ENCODE results near the gene SMYD1. TPM values are rescaled to one million over a fixed set of nuclear protein-coding genes. Genes with fewer than 3 reads are reported as not detected.

Gene SMYD1
- polyA plus RNA-seq, 4 donors = 0.34 to 1.6 (median 0.84) TPM; not detected in 1

DNA sequence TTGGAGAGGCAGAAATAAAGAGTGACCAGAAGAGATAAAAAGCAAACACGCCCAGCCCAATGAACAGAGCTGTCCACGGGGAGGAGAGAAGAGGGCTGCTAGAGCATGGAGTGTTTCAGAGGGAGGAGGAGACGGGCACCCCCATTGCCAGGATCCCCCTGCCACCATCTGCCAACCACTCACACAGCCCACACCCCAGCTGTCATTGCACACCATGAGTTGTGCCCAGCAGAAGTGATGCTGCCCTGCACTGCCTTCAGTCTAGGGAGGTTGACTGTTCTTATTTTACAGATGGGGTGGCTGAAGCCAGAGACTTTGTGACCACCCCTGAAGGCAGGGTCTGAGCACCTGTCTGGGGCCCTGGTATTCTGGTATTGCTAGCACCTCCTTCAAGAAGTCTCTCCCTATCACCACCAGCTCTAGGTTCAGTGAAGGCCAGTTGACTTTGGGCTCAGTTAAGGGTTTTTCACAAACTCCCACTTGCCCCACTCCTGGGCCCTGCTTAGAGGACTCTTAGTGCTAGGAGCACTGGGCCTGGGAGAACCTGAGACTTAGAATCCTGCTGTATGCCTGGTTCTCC, 57.8 kb downstream of the SMYD1 start:
- peaks cover 0 to 34% (median 10%) of the 10 kb centered on the region in 3 donors for H3K36me3 ChIP-seq (ENCODE audit: control insufficient read depth in 3 of 3, insufficient read depth in 2 of 3, low read depth in 1 of 3, low read length in 3 of 3)
- H3K4me3 ChIP-seq (ENCODE audit: low read depth in 1 of 3, low read length in 3 of 3) = peak overlapping the region in 2 of 3 donors; percentile 75 to 77
- H3K4me1 ChIP-seq (ENCODE audit: control insufficient read depth in 3 of 3, insufficient read depth in 2 of 3, low read depth in 1 of 3, low read length in 2 of 3) = peaks cover 0 to 22% (median 12%) of the 10 kb centered on the region in 3 donors
- no peak for FAIRE-seq
- no peaks in the 10 kb centered on the region for H3K9me3 ChIP-seq (ENCODE audit: control insufficient read depth in 2 of 2, insufficient read depth in 1 of 2, low read depth in 1 of 2, low read length in 1 of 2)
- peak in 1 of 2 donors; percentile 25 for DNase-seq
- H3K27me3 ChIP-seq (ENCODE audit: control insufficient read depth in 3 of 3, insufficient read depth in 3 of 3, low read length in 3 of 3) = peaks cover 0 to 2% (median 0%) of the 10 kb centered on the region in 3 donors
- WGBS, 3 donors = 40 to 73% (median 66%) methylated on average over 3 of the region's 3 CpGs
- peak overlapping the region; percentile 11 to 90 (median 47) for H3K27ac ChIP-seq (ENCODE audit: low read depth in 1 of 3, low read length in 2 of 3)

DNA sequence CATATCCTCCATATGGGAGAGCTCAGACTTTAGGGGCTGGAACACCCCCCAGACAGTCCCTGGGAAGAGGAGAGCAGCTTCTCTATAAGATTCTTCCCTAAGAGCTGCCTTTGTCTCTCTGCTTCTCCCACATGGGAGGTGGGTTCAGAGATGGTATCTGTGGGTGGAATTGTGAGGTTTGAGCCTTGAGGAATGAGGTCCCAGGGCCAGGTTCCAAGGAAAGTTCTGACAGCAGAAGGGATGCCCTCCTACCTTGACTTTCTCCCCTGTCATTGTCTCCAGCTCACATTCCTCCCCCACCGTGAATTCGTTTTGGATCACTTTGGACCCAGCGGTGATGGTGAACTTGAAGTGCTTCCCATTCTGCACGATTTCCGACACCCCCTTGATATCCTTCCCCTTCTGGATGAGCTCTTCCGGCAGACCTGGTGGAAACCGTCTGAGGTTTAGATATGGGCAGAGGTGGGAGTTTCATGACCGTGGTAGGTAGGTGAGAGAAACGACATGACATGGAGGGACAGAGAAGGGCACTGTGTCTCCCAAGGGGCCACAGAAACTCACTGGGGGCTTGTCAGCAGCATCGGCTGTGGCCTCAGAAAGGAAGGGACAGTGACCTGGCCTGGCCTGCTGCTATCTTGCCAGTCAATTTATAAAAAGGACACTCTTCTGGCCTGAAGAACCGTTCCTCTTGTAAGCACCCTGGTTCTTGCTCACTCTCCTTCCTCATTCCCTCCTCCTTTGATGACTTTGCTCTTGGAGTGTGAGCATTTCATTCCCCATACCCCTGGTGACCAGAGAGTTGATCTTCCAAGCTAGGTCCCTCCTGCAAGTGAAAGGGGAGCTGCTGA, 58.5 kb downstream of the SMYD1 start:
- WGBS, 3 donors = 74 to 86% (median 80%) methylated on average over 11 of the region's 11 CpGs
- H3K27ac ChIP-seq (ENCODE audit: low read depth in 1 of 3, low read length in 2 of 3) = peak overlapping the region; percentile 49 to 90 (median 86)
- DNase-seq (peak in 1 of 2 donors; percentile 10), FAIRE-seq (no peak)
- peaks cover 0 to 1% (median 0%) of the 10 kb centered on the region in 3 donors for H3K27me3 ChIP-seq (ENCODE audit: control insufficient read depth in 3 of 3, insufficient read depth in 3 of 3, low read length in 3 of 3)
- peaks cover 0 to 34% (median 10%) of the 10 kb centered on the region in 3 donors for H3K36me3 ChIP-seq (ENCODE audit: control insufficient read depth in 3 of 3, insufficient read depth in 2 of 3, low read depth in 1 of 3, low read length in 3 of 3)
- peaks cover 0 to 29% (median 14%) of the 10 kb centered on the region in 3 donors for H3K4me1 ChIP-seq (ENCODE audit: control insufficient read depth in 3 of 3, insufficient read depth in 2 of 3, low read depth in 1 of 3, low read length in 2 of 3)
- peak overlapping the region in 2 of 3 donors; percentile 75 to 77 for H3K4me3 ChIP-seq (ENCODE audit: low read depth in 1 of 3, low read length in 3 of 3)
- no peaks in the 10 kb centered on the region for H3K9me3 ChIP-seq (ENCODE audit: control insufficient read depth in 2 of 2, insufficient read depth in 1 of 2, low read depth in 1 of 2, low read length in 1 of 2)

DNA sequence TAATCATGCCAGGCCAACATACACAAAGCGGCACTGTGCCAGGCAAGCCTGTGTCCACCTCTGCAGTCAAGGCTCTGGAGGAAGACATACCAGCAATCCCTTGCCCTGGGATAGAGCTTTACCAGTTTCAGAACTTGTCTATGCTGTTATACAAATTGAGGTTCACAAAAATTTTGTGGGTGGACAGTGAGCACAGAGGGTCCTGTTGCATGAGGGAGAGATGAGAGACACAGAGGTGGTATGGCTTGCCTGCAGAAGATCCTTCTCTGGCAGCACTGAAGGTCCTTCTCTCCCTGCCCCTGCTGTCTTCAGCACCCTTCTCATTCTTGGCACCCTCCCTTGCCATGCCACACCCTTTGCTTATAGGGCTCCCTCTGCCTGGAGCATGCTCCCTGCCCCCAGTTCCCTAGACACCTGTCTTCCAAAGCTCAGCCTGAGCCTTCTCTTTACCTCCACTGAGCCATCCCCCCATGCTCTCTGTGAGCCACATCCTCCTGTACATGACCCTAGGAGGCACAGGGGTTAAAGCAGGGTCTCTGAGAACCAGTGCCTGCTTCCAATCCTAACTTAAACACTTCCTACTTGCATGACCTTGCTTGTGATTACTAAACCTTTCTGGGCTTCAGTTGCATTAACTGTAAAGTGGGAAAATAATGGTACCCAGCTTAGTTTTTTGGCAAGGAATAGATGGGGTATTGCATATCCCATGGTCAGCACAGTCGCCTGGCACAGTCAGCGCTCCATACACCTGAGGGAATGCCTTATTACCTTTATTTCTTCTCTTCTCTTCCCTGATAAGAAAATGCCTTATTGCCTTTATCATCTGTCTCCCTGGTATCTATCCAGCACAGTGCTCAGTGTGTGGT, 59.4 kb downstream of the SMYD1 start:
- peaks cover 0 to 34% (median 10%) of the 10 kb centered on the region in 3 donors for H3K36me3 ChIP-seq (ENCODE audit: control insufficient read depth in 3 of 3, insufficient read depth in 2 of 3, low read depth in 1 of 3, low read length in 3 of 3)
- H3K27me3 ChIP-seq (ENCODE audit: control insufficient read depth in 3 of 3, insufficient read depth in 3 of 3, low read length in 3 of 3) = no peaks in the 10 kb centered on the region
- no peaks in the 10 kb centered on the region for H3K9me3 ChIP-seq (ENCODE audit: control insufficient read depth in 2 of 2, insufficient read depth in 1 of 2, low read depth in 1 of 2, low read length in 1 of 2)
- H3K27ac ChIP-seq (ENCODE audit: low read depth in 1 of 3, low read length in 2 of 3) = peak overlapping the region; percentile 86 to 91 (median 90)
- FAIRE-seq (no peak), DNase-seq (peak; percentile 37 to 63)
- WGBS, 3 donors = 28 to 78% (median 52%) methylated on average over 3 of the region's 3 CpGs
- H3K4me3 ChIP-seq (ENCODE audit: low read depth in 1 of 3, low read length in 3 of 3) = peak overlapping the region; percentile 13 to 77 (median 75)
- peaks cover 0 to 36% (median 14%) of the 10 kb centered on the region in 3 donors for H3K4me1 ChIP-seq (ENCODE audit: control insufficient read depth in 3 of 3, insufficient read depth in 2 of 3, low read depth in 1 of 3, low read length in 2 of 3)

DNA sequence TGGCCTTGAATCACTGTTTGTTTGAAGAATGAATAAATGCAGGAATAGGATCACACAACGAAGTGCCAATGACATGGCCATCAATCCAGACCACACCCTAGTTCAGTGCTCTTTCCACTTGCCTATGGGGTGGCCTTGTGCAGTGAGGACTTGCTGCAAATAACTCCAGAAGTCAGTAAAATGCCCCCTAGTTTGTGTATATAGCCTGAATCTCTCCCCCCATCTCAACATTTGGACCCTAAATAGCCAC, 59.9 kb downstream of the SMYD1 start:
- FAIRE-seq (no peak), DNase-seq (peak in 1 of 2 donors; percentile 74)
- Histone ChIP-seq H3K36me3 (ENCODE audit: control insufficient read depth in 3 of 3, insufficient read depth in 2 of 3, low read depth in 1 of 3, low read length in 3 of 3) (peaks cover 0 to 31% (median 10%) of the 10 kb centered on the region in 3 donors), H3K27ac (ENCODE audit: low read depth in 1 of 3, low read length in 2 of 3) (peak overlapping the region; percentile 86 to 91 (median 90)), H3K9me3 (ENCODE audit: control insufficient read depth in 2 of 2, insufficient read depth in 1 of 2, low read depth in 1 of 2, low read length in 1 of 2) (no peaks in the 10 kb centered on the region), H3K4me3 (ENCODE audit: low read depth in 1 of 3, low read length in 3 of 3) (peak overlapping the region in 2 of 3 donors; percentile 75 to 77), H3K27me3 (ENCODE audit: control insufficient read depth in 3 of 3, insufficient read depth in 3 of 3, low read length in 3 of 3) (no peaks in the 10 kb centered on the region), H3K4me1 (ENCODE audit: control insufficient read depth in 3 of 3, insufficient read depth in 2 of 3, low read depth in 1 of 3, low read length in 2 of 3) (peaks cover 0 to 38% (median 14%) of the 10 kb centered on the region in 3 donors)
- 4 to 33% (median 29%) methylated on average over 1 of the region's 1 CpG for WGBS, 3 donors

DNA sequence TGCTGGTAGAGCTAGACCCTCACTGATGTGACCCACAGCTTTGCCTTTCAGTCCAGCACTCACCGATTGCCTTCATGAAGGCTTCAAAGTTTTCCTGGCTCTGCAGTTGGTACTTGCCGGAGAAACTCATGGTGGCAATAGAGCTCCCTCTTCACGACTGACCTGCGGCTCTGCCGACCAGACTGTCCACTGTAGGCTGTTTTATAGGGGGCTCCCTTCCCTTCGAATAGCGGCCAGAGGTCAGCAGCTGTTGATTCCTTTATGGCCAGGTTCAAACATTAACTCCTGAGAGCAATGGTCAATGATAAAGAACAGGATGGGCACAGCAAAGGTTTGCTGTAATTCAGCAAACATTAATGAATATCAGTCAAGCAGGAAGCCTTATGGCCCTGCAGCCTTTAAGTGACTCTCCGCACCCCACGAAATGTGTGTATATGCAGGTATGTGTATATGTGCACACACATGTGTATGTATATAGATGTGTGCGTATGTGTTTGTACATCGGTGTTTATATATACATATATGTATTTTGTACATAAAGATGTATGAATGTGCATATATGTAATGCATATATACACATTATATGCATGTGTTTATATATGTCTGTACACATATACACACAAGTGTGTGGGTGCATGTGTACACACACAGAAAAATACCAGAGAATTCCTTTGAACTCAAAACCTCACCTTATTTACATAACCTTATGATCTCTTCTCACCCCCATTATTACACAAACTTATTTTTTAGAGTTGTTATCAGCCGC, 60.4 kb downstream of the SMYD1 start, which contains the start of gene FABP1:
Gene FABP1 (minus strand): TSS at position 175 of the 766 bp plus-strand sequence. CDS start 45 bp downstream, at position 130.
- DNase-seq = peak; percentile 85 to 94
- H3K36me3 ChIP-seq (ENCODE audit: control insufficient read depth in 3 of 3, insufficient read depth in 2 of 3, low read depth in 1 of 3, low read length in 3 of 3) = peaks cover 0 to 30% (median 10%) of the 10 kb centered on the region in 3 donors
- H3K27ac ChIP-seq (ENCODE audit: low read depth in 1 of 3, low read length in 2 of 3) = peak within 1 kb of the TSS; percentile 86 to 91 (median 90)
- no peaks in the 10 kb centered on the region for H3K9me3 ChIP-seq (ENCODE audit: control insufficient read depth in 2 of 2, insufficient read depth in 1 of 2, low read depth in 1 of 2, low read length in 1 of 2)
- no peak for FAIRE-seq
- peak within 1 kb of the TSS; percentile 13 to 77 (median 75) for H3K4me3 ChIP-seq (ENCODE audit: low read depth in 1 of 3, low read length in 3 of 3)
- whole genome bisulfite sequencing, 3 donors = 22 to 61% (median 47%) methylated on average over 12 of the region's 12 CpGs
- H3K27me3 ChIP-seq (ENCODE audit: control insufficient read depth in 3 of 3, insufficient read depth in 3 of 3, low read length in 3 of 3) = no peaks in the 10 kb centered on the region
- peaks cover 0 to 38% (median 14%) of the 10 kb centered on the region in 3 donors for H3K4me1 ChIP-seq (ENCODE audit: control insufficient read depth in 3 of 3, insufficient read depth in 2 of 3, low read depth in 1 of 3, low read length in 2 of 3)

DNA sequence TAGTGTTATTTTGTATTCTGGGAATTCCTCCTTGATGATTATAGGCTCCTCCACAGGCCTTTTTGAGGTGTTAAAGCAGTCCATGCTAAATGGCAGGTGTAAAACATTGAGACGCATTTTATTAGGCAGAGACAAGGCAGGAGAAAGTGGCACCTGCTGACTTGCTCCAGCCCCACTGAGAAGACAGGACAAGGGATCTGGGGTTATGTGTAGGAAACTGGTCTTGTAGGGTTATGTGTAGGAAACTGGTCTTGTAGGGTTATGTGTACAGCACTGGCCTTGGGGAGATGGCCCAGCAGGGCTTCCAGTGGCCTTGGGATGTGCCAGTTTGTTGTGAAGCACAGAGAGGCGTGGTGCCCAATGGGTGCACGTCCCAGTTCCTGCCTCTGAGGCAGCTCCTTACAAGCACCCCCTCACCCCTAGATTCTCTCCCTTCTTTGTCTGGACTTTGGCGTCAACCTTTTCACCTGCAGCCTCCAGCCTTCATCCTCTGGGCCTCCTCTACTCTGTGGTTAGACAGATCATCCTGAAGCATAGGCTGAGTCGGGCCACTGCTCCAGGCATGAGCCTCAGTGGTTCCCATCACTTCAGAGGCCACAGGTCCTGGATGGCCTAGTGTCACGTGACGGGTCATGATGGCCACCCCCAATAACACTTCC, 61.2 kb downstream of the SMYD1 start:
- Histone ChIP-seq H3K36me3 (ENCODE audit: control insufficient read depth in 3 of 3, insufficient read depth in 2 of 3, low read depth in 1 of 3, low read length in 3 of 3) (peaks cover 0 to 27% (median 10%) of the 10 kb centered on the region in 3 donors), H3K9me3 (ENCODE audit: control insufficient read depth in 2 of 2, insufficient read depth in 1 of 2, low read depth in 1 of 2, low read length in 1 of 2) (no peaks in the 10 kb centered on the region), H3K4me3 (ENCODE audit: low read depth in 1 of 3, low read length in 3 of 3) (no peak overlapping the region), H3K27me3 (ENCODE audit: control insufficient read depth in 3 of 3, insufficient read depth in 3 of 3, low read length in 3 of 3) (no peaks in the 10 kb centered on the region), H3K4me1 (ENCODE audit: control insufficient read depth in 3 of 3, insufficient read depth in 2 of 3, low read depth in 1 of 3, low read length in 2 of 3) (peaks cover 0 to 38% (median 14%) of the 10 kb centered on the region in 3 donors), H3K27ac (ENCODE audit: low read depth in 1 of 3, low read length in 2 of 3) (peak overlapping the region; percentile 52 to 86 (median 57))
- 69 to 85% (median 73%) methylated on average over 7 of the region's 7 CpGs for WGBS, 3 donors
- FAIRE-seq = no peak
- peak; percentile 43 to 52 for DNase-seq

DNA sequence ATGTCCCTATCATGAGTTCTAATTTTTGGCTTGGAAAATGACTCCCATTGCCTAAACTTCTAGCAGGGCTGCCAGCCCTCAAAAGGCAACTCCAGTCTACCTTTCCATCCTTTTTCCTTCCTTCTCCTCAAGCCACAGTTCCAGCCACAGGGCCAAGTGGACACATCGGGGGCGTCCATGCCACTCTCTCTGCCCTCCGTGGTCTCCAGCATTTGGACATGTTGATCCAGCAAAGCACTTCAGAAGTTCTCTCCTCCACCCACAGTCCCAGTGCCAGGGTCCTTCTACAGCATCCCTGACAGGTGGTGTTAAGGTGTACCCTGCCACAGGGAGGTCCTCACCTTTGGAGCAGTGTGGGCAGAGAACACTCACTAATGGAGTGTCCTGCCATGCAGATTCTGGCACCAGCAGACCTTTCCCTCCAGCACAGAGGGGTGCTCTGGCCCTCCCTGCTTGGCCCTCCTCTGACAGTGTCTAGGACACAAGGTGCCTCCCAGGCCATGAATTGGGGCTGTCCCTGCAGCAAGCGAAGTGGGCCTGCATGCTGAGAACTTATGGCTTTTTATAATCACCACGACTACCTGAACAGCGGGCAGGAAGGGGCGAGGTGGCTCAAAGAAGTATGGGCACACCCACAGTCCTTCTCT, 61.8 kb downstream of the SMYD1 start:
- Histone ChIP-seq H3K9me3 (ENCODE audit: control insufficient read depth in 2 of 2, insufficient read depth in 1 of 2, low read depth in 1 of 2, low read length in 1 of 2) (no peaks in the 10 kb centered on the region), H3K27me3 (ENCODE audit: control insufficient read depth in 3 of 3, insufficient read depth in 3 of 3, low read length in 3 of 3) (no peaks in the 10 kb centered on the region), H3K4me3 (ENCODE audit: low read depth in 1 of 3, low read length in 3 of 3) (no peak overlapping the region), H3K36me3 (ENCODE audit: control insufficient read depth in 3 of 3, insufficient read depth in 2 of 3, low read depth in 1 of 3, low read length in 3 of 3) (peaks cover 0 to 20% (median 10%) of the 10 kb centered on the region in 3 donors), H3K4me1 (ENCODE audit: control insufficient read depth in 3 of 3, insufficient read depth in 2 of 3, low read depth in 1 of 3, low read length in 2 of 3) (peaks cover 0 to 38% (median 14%) of the 10 kb centered on the region in 3 donors), H3K27ac (ENCODE audit: low read depth in 1 of 3, low read length in 2 of 3) (peak overlapping the region; percentile 52 to 86 (median 57))
- 55 to 76% (median 58%) methylated on average over 7 of the region's 7 CpGs for whole genome bisulfite sequencing, 3 donors
- FAIRE-seq (no peak), DNase-seq (peak; percentile 23 to 31)

Data from small intestine (tissue), 7 donors.